C4-2B (cell line): ENCODE measurements around the gene CES2.

Experiments used
- ZFX ChIP-seq: fragments of 450-650 bp; IDR thresholded peaks from 2 replicates; pipeline ENCODE4 v1.6.1; 2017
- TF ChIP-seq, protein P1 (sequence below): fragments of 450-650 bp; conservative IDR thresholded peaks from 2 replicates; pipeline ENCODE4 v1.5.1; 2017; ENCODE audit warnings: mild to moderate bottlenecking

DNA sequence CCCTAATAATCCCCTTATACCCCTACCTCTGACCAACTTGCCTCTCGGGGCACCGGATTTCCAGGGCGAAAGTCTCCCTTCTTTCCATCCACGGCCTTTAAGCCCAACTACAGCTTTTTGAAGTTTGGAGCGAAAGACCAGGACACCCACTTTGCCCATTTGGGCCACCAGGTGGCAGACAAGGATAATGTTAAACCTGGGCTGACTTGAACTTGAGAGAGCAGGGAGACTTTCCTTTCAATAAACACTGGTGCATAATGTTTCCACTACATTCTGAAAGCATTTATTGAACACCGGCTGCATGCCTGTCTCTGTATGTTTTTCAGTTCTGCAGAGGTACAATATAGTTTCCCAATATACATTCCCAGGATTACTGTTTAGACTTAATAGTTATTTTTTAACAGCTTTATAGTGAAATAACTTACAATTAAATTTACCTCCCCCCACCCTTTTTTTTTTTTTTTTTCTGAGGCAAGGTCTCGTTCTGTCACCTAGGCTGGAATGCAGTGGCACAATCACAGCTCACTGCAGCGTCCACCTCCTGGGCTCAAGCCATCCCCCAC lies 18.9 kb downstream of the CES2 start:
- TF ChIP-seq, protein P1, sequence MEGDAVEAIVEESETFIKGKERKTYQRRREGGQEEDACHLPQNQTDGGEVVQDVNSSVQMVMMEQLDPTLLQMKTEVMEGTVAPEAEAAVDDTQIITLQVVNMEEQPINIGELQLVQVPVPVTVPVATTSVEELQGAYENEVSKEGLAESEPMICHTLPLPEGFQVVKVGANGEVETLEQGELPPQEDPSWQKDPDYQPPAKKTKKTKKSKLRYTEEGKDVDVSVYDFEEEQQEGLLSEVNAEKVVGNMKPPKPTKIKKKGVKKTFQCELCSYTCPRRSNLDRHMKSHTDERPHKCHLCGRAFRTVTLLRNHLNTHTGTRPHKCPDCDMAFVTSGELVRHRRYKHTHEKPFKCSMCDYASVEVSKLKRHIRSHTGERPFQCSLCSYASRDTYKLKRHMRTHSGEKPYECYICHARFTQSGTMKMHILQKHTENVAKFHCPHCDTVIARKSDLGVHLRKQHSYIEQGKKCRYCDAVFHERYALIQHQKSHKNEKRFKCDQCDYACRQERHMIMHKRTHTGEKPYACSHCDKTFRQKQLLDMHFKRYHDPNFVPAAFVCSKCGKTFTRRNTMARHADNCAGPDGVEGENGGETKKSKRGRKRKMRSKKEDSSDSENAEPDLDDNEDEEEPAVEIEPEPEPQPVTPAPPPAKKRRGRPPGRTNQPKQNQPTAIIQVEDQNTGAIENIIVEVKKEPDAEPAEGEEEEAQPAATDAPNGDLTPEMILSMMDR, result peak; percentile 87
- TF ChIP-seq ZFX, result no peak
